GM18508 (cell line): ENCODE measurements around the gene PLEKHA7.
"Not testable (repeated sequence)": the region's sequence is repeated elsewhere in the genome, so short reads cannot be mapped to it uniquely, and the experiment has no call there.

Experiments used
- ATAC-seq: cut with Tn5 transposase; IDR thresholded peaks from one replicate; pipeline ENCODE4 v1.9.1; 2021; ENCODE audit warnings: moderate number of reproducible peaks; ENCODE audit not compliant: insufficient read depth, unreplicated experiment

PLEKHA7 gene

DNA sequence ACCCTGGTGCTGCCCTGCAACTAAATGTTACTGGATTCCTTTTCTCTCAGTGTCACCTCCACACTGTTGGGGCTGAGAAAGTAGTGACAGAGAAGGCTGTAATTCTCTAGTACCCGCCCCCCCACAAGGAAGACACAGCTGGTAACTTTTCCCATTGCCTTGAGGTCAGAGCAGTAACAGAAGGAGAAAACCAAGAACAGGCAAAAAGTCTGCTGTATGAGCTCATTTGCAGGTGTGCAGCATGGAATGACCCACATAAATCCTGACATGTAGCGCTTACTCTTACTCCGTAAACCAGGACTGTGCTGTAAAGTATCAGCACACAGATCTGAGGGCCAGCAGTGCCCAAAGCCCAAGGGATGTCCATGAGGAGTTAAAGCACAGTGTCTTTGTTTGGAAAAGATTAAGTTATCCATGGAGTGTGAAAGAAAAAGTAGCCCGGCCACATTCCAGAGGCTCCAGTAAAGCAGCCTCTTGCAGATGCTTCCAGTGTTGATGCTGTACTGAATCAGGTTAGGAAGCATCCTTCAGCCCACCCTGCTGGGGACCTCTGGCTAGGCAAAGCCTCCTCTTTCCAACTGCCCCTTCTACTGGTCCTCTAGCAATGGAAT lies 120.7 kb downstream of the PLEKHA7 start:
- no peak for ATAC-seq

DNA sequence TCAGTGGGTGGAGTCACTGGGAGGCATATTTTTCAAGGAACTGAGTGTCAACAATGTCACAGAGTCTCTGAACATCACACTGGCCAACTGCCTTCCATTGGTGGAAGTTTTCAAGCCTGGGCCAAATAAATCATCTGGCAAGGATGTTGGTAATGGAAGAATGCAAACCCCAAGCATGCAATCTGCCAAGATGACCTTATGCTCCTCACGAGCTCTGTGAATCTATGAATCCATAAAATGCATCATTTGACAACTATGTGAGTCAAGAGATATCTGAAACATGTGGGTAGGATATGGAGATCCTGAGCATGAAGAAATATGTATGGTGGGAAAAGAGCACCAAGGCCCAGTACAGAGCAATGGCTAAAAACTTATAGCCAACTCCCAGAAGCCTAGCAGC lies 122.2 kb downstream of the PLEKHA7 start:
- ATAC-seq, result no peak

DNA sequence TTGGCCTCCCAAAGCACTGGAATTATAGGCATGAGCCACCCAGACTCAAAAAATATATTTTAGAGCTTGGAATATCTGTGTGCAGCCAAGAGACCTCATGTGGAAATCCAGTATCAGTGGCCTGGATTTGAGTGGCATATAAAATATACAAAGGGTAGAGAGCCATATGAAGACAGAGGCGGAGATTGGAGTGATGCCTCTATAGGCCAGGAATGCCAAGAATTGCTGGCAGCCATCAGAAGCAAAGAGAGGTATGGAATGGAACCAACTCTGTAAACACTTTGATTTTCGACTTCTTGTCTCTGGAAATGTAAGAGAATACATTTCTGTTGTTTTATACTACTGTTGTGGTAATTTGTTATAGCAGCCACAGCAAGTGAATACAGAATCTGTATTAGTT lies 123.0 kb downstream of the PLEKHA7 start:
- no peak for ATAC-seq

- ATAC-seq, result no peak
These were observed 123.8 kb downstream of the PLEKHA7 start for GRCh38 chr11:16890442-16890841.

DNA sequence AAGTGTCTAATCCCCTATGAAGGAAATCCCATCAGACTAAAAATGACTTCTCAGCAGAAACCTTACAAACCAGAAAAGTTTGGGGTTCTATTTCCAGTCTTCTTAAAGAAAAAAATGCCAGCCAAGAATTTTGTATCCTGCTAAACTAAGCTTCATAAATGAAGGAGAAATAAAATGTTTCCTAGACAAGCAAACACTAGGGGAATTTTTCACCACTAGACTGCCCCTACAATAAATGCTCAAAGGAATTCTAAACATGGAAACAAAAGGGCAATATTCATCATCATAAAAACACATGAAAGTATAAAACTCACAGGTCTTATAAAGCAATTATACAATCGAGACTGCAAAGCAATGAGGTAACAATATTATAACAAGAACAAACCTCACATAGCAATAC lies 124.3 kb downstream of the PLEKHA7 start:
- no peak for ATAC-seq

- not testable (repeated sequence) for ATAC-seq
These were observed 125.2 kb downstream of the PLEKHA7 start for GRCh38 chr11:16889010-16889409.

- ATAC-seq, result not testable (repeated sequence)
These were observed 126.3 kb downstream of the PLEKHA7 start for GRCh38 chr11:16887887-16888286.

DNA sequence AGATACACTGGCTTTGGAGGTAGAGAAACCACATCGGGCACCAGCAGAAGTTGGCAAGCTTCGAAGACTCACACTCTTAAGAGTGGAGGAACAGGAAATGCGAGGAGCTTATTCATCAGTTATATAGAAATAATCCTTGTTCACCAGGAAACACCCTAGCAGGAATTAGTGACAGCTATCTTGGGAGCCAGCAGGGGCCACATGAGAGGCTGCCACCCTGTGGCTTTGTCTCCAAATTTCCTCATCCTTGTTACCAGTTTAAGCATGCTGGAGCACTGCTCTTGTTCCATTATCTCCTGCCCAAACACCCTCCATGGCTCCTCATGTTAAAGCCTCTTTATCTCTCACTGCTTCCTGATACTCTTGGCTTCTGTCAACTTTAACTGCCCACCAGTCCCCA lies 131.0 kb downstream of the PLEKHA7 start:
- no peak for ATAC-seq

GRCh38 chr11:16881766-16882165 lies 132.4 kb downstream of the PLEKHA7 start:
- no peak for ATAC-seq

DNA sequence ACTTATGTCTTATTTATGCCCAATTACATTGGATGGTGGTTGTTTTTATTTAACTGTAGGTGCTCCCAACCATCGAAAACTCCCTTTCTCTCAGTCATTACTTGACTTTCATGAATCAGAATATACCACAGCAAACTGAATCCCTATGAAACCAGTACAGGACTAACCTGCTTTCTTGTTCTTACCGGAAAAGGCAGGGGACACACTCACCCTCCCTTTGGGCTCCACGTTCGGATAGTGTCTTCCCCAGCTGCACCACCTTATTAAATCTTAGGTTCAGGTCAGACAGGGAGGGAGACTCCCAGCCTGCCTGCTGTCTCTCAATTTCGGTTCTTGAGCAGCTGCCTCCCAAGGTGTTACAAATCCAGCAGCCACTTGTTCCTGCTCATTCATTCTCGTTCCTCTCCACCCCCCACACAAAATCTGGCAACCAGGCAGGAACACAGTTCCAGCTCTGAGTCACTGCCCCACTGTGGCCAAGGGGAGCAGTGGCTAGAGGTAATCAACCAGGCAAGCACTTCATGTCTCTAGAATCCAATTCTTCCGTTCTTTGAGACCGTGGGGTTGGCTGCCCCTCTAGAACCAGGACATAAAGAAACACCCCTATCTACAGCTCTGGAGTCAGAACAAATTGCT lies 133.0 kb downstream of the PLEKHA7 start:
- ATAC-seq, result no peak

DNA sequence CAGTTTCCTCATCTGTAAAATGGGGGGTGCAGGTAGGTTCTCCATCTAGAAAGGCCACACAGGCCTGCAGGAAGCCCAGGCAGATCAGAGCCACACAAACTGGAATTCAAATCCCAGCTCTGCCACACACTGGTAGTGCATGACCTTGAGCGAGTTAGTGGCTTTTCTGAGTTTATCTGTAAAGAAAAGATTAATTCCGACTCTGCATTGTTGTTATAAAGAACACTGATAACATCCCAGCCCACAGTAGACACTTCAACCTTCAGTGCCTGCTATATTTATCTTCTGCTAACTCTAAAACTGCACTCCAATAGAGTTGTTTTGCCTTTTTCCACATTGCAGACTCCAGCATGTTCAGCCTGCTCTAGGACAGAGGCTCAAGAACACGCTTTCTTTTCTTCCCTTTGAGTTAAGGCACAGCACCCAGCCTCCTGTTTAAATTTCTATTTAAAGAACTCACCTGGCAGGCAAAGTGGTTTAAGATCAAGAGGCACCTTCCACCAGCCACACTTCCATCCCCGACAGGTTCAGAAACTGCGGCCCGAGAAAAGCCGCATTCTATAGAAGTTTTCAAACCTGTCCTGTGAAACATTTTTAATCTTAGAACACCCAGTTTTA lies 133.9 kb downstream of the PLEKHA7 start:
- no peak for ATAC-seq

- no peak for ATAC-seq
These were observed 134.5 kb downstream of the PLEKHA7 start for GRCh38 chr11:16879690-16880089.

- no peak for ATAC-seq
These were observed 137.4 kb downstream of the PLEKHA7 start for GRCh38 chr11:16876837-16877236.

GRCh38 chr11:16876053-16876752 lies 138.0 kb downstream of the PLEKHA7 start:
- ATAC-seq, result no peak

DNA sequence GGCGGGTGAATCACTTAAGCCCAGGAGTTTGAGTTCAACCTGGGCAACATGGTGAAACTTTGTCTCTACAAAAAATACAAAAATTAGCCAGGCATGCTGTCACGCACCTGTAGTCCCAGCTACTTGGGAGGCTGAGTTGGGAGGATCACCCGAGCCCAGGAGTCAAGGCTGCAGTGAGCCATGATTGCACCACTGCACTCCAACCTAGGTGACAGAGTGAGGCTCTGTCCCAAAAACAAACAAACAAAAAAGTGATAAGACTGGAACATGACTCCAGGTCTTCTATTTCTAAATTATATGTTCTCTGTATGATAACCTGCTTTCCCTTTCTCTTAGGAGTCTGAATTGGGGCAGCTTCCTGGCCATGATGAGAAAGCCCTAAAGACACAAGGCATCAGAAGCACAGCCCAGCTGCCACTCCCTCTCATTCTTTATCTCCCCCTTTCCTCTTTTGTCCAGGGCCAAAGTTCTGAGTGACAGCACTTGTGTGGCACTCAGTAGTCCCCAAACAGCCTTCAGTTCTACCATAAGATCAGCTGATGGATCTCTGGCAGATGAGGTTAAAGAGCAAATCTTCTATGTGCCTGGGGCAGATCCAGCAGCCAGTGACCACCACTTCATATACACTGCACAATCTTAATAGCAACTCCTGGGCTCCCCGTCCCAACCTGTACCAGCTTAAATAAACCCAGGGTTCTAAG lies 139.8 kb downstream of the PLEKHA7 start:
- ATAC-seq, result no peak

GRCh38 chr11:16873289-16873688 lies 140.9 kb downstream of the PLEKHA7 start:
- ATAC-seq, result no peak

DNA sequence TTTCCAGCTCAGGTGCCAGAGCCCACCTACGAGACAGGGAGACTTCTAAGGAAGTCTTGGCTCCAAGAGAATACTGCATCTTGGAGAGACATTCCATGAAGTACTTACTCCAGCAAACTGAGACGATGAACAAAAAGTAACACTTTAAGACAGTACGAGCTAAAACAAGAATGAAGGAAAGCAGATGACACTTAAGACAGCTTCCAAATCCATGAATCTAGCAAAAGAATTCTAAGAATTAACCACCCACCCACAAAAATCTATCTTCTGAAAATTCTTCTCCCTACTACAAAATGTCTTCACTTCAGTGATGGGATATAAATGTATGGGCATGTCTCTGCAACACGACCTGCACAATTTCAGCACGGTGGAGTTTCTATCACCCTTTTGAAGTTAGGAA lies 142.8 kb downstream of the PLEKHA7 start:
- no peak for ATAC-seq

GRCh38 chr11:16867097-16867496 lies 147.1 kb downstream of the PLEKHA7 start:
- no peak for ATAC-seq

DNA sequence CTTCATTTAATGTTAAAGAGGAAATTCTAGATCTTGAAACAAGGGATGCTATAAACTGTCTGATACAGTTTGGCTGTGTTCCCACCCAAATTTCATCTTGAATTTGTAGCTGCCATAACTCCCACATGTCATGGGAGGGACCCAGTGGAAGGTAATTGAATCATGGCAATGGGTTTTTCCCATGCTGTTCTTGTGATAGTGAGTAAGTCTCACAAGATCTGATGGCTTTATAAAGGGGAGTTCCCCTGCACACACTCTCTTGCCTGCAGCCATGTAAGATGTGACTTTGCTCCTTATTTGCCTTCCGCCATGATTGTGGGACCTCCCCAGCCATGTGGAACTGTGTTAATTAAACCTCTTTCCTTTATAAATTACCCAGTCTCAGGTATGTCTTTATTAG lies 149.8 kb downstream of the PLEKHA7 start:
- ATAC-seq, result not testable (repeated sequence)

- no peak for ATAC-seq
These were observed 150.8 kb downstream of the PLEKHA7 start for GRCh38 chr11:16863389-16863788.

DNA sequence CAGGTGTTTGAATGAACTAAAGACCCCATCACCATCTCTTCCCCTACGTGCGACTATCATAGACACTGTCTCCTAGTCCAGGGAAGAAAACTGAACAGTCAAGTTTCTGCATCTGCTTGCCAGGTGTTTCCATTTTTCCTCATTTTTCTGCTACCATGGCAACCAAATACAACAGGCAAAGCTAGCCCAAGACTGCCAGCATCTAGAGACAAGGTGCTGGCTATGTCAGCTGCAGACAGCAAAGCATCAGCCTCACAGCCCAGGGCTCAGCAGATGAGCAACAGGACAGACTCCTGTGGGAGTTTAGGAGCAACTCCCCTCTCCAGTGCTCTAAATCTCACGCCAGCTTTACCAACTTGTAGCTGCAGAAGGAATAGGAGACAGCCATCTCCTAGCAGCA lies 151.5 kb downstream of the PLEKHA7 start:
- no peak for ATAC-seq
